GM12892 (cell line): ENCODE results near the gene NAXD.
"Not testable (repeated sequence)": the region's sequence is repeated elsewhere in the genome, so short reads cannot be mapped to it uniquely, and the experiment has no call there.

Experiments
- DNase-seq: peaks from one replicate; pipeline ENCODE4 v3.0.0; 2011; ENCODE audit not compliant: insufficient read length
- FAIRE-seq: peaks from 2 replicates; lab custom pipeline; 2011; peaks lifted over from hg19 to GRCh38; lab: Jason Lieb, UNC
- POLR2A ChIP-seq: IDR thresholded peaks from 2 replicates; pipeline ENCODE4 v1.6.1; 2011; ENCODE audit warnings: low read depth, low read length, control low read depth
- POLR2AphosphoS5 ChIP-seq: IDR thresholded peaks from 2 replicates; pipeline ENCODE4 v1.6.1; 2011; ENCODE audit warnings: low read depth, low read length, control low read depth
- TAF1 ChIP-seq: IDR thresholded peaks from 2 replicates; pipeline ENCODE4 v1.6.1; 2011; ENCODE audit warnings: low read depth, mild to moderate bottlenecking, control low read depth, low read length, borderline replicate concordance

NAXD gene

GRCh38 chr13:110651271-110651670 is 35.9 kb downstream of the NAXD start:
- FAIRE-seq = no peak
- TF ChIP-seq TAF1 (no peak), POLR2AphosphoS5 (no peak), POLR2A (no peak)
- DNase-seq = no peak

GRCh38 chr13:110651726-110652230 is 36.4 kb downstream of the NAXD start:
- DNase-seq (no peak), FAIRE-seq (no peak)
- TF ChIP-seq POLR2A = no peak
- no peak for TF ChIP-seq TAF1
- TF ChIP-seq POLR2AphosphoS5 = no peak

DNA sequence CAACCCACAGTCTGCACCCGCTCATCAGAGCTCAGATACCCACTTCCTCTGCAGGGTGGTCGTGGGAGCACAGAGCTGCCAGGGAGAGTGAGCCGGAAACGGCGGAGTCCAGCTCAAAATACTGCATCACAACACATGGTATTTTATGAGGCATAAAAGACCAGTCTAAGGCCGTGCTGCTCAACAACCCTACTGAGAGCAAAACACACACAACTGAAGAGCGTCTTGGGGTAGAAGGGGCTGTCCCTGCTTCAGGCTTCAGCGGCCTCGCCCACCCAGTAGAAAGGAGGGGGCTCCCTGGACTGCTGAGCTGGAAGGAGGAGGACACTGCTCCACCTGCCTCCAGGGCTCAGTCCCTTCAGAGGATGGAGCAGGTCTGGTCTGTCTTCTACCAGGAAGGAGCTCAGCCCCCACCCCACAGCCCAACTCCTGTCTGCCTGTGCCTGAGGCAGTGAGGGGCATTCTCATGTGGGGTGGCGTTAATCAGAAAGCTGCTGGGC is 36.9 kb downstream of the NAXD start:
- peak; percentile 9 for FAIRE-seq
- TF ChIP-seq TAF1 (no peak), POLR2A (no peak), POLR2AphosphoS5 (no peak)
- no peak for DNase-seq

- TF ChIP-seq TAF1 = no peak
- TF ChIP-seq POLR2AphosphoS5 = no peak
- no peak for TF ChIP-seq POLR2A
- peak; percentile 79 for FAIRE-seq
- no peak for DNase-seq
Measured at GRCh38 chr13:110652764-110653163, 37.4 kb downstream of the NAXD start.

DNA sequence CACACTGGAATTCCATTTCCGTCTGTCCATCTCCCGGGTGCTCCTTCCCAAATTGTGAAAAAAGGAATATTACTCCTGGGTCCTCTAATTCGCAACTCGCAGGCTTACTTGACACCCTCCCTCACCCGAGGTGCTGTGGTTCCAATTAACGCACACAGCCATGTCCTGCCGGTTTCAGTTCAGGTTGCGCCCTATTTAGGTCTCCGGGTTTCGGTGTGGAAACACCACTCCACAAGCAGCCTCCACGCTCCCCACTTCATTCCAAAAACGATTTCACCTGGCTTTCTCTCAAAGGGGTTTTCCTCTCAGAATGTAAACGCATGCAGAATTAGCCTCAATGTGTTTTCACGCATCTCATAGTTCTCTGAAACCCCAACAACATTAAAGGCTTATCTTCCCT is 37.9 kb downstream of the NAXD start:
- TF ChIP-seq POLR2A (no peak), TAF1 (no peak), POLR2AphosphoS5 (no peak)
- no peak for FAIRE-seq
- DNase-seq = no peak

DNA sequence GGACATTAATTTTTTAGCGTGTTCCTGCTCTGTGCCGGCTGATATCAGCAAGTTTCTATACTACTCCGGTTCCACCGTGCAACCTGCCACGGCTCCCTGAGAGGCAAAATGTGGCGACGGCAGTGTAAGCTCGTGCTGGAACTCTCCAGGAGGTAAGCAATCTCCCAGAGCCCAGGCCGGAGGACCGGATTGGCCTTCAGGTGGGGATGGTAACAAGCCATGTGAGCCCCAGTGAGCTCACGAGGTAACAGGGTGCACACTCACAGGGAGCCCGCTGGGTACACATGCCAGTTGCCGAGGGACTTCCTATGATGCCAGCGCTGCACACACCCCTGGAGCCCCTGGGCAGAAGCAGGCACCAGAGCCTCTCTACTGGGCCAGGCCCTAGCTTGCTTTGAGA is 38.5 kb downstream of the NAXD start:
- DNase-seq (no peak), FAIRE-seq (no peak)
- TF ChIP-seq POLR2A (no peak), TAF1 (no peak), POLR2AphosphoS5 (no peak)

GRCh38 chr13:110657196-110657595 is 41.9 kb downstream of the NAXD start:
- FAIRE-seq (no peak), DNase-seq (no peak)
- TF ChIP-seq POLR2AphosphoS5 = no peak
- TF ChIP-seq TAF1 = no peak
- no peak for TF ChIP-seq POLR2A

DNA sequence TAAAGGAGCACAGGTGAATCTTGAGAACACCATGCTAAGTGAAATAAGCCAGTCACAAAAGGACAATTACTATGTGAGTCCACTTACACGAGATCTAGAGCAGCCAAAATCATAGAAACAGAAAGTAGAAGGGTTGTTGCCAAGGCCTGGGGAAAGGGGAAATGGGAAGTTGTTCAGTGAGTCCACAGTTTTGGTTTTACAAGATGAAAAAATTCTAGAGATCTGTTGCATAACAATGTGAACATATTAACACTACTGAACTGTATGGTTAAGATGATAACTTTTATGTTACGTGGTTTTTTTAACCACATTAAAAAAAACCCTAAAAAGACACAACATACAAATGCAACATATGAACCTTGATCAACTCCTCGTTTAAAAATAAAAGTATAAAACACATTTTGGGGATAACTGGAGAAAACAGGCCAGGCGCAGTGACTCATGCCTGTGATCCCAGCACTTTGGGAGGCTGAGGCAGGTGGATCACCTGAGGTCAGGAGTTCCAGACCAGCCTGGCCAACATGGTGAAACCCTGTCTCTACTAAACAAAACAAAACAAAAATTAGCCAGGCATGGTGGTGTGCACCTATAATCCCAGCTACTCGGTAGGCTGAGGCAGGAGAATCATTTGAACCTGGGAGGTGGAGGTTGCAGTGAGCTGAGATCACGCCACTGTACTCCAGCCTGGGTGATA is 43.0 kb downstream of the NAXD start:
- FAIRE-seq = peak; percentile 94
- not testable (repeated sequence) for DNase-seq

DNA sequence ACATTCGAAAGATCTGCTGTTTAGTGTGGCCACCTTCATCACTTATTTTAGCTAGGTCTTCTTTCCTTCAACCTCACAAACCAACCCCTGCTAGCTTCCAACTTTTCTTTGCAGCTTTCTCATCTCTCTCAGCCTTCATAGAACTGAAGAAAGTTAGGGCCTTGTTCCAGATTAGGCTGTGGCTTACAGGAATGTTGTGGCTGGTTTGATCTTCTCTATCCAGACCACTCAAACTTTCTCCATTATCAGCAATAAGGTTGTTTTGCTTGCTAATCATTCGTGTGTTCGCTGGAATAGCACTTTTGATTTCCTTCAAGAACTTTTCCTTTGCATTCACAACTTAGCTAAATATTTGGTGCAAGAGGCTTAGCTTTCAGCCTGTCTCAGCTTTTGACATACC is 45.9 kb downstream of the NAXD start:
- DNase-seq (no peak), FAIRE-seq (no peak)
- TF ChIP-seq POLR2AphosphoS5 = no peak
- TF ChIP-seq POLR2A = no peak
- no peak for TF ChIP-seq TAF1

DNA sequence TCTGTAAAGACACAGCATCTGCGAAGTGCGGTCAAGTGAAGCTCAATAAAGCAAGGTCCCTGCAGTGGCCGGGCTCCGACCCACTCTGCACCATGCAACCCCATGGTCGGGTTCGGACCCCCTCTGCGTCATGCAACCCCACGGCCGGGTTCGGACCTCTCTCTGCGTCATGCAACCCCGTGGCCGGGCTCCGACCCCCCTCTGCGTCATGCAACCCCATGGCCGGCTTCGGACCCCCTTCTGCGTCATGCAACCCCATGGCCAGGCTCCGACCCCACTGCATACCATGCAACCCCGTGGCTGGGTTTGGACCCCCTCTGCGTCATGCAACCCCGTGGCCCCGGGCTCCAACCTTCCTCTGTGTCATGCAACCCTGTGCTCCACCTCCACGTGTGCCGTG is 46.7 kb downstream of the NAXD start:
- FAIRE-seq (no peak), DNase-seq (no peak)
- TF ChIP-seq TAF1 = no peak
- TF ChIP-seq POLR2AphosphoS5 = no peak
- TF ChIP-seq POLR2A = no peak

- no peak for DNase-seq
- TF ChIP-seq POLR2A = no peak
- TF ChIP-seq POLR2AphosphoS5 = no peak
- no peak for TF ChIP-seq TAF1
- no peak for FAIRE-seq
Measured at GRCh38 chr13:110662777-110663443, 47.6 kb downstream of the NAXD start.

DNA sequence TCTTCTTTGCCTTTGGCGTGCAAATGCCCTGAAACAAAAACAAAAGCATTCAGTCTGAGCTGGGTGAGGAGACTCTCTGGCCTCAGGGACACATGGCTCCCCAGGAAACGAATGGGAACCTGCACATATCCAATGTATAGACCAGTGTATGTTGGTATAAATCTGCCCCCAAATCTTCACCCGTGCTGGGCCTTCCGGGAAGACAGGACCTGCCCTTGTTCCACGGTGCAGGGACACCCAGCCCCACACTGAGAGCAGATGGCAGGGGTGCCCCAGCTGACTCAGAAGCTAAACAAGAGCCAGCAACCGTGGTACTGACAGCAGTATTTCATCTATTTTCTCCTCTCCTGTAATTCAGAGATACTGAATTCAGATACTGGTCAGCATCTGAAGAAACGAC is 48.1 kb downstream of the NAXD start:
- no peak for DNase-seq
- no peak for FAIRE-seq
- no peak for TF ChIP-seq POLR2AphosphoS5
- TF ChIP-seq POLR2A = no peak
- TF ChIP-seq TAF1 = no peak
